SKM-1 (cell line): ENCODE data around the gene DNAH11.
"Not testable (repeated sequence)": the region's sequence is repeated elsewhere in the genome, so short reads cannot be mapped to it uniquely, and the experiment has no call there.

ENCODE experiments used
- DNase-seq: peaks from one replicate; lab custom pipeline; 2025; ENCODE audit not compliant: unreplicated experiment; lab: John Stamatoyannopoulos, UW

DNAH11 gene

GRCh38 chr7:21916176-21916575 is 373.3 kb downstream of the DNAH11 start:
- DNase-seq, result no peak

GRCh38 chr7:21916629-21917028 is 373.8 kb downstream of the DNAH11 start:
- DNase-seq, result no peak

GRCh38 chr7:21918216-21918615 is 375.4 kb downstream of the DNAH11 start:
- DNase-seq, result no peak

GRCh38 chr7:21920936-21921335 is 378.1 kb downstream of the DNAH11 start:
- no peak for DNase-seq

GRCh38 chr7:21922605-21923004 is 379.8 kb downstream of the DNAH11 start:
- no peak for DNase-seq

GRCh38 chr7:21923658-21924057 is 380.8 kb downstream of the DNAH11 start:
- DNase-seq, result no peak

- DNase-seq, result no peak
Measured at GRCh38 chr7:21926448-21926847, 383.6 kb downstream of the DNAH11 start.

GRCh38 chr7:21927693-21928092 is 384.9 kb downstream of the DNAH11 start:
- no peak for DNase-seq

GRCh38 chr7:21933293-21933692 is 390.5 kb downstream of the DNAH11 start:
- DNase-seq, result not testable (repeated sequence)

- no peak for DNase-seq
Measured at GRCh38 chr7:21934808-21935207, 392.0 kb downstream of the DNAH11 start.

- DNase-seq, result no peak
Measured at GRCh38 chr7:21938463-21938862, 395.6 kb downstream of the DNAH11 start.

- no peak for DNase-seq
Measured at GRCh38 chr7:21939136-21939857, 396.5 kb downstream of the DNAH11 start.

GRCh38 chr7:21939858-21940372 is 397.1 kb downstream of the DNAH11 start:
- DNase-seq, result no peak

- peak; percentile 69 for DNase-seq
Measured at GRCh38 chr7:21941611-21942141, 398.8 kb downstream of the DNAH11 start.

GRCh38 chr7:21942955-21943354 is 400.1 kb downstream of the DNAH11 start:
- no peak for DNase-seq

GRCh38 chr7:21943436-21943835 is 400.6 kb downstream of the DNAH11 start:
- DNase-seq, result no peak

- DNase-seq, result peak; percentile 25
Measured at GRCh38 chr7:21944616-21945453, 402.0 kb downstream of the DNAH11 start.

- peak; percentile 68 for DNase-seq
Measured at GRCh38 chr7:21945454-21946221, 402.8 kb downstream of the DNAH11 start, which contains the start of gene CDCA7L. Gene CDCA7L, minus strand, starts transcription at chr7:21945899. Its CDS starts 95 bp downstream, at chr7:21945804.

- no peak for DNase-seq
Measured at GRCh38 chr7:21946222-21946709, 403.4 kb downstream of the DNAH11 start.

- DNase-seq, result no peak
Measured at GRCh38 chr7:21947056-21947455, 404.2 kb downstream of the DNAH11 start.

- no peak for DNase-seq
Measured at GRCh38 chr7:21947946-21948345, 405.1 kb downstream of the DNAH11 start.
